ENCODE data around the gene LRCH4.

GRCh38 chr7:100566018-100566531 lies 19.9 kb downstream of the LRCH4 start:
- TF ChIP-seq POLR2A (IDR thresholded peaks at IDR 0.05; ENCODE audit: low read length) (no peak), GATA1 (IDR thresholded peaks at IDR 0.05; ENCODE audit: low read depth, low read length) (no peak)
